Glutamatergic neuron (in vitro differentiated cells): ENCODE data around the gene IGFBP5. TPM values are rescaled to one million over a fixed set of nuclear protein-coding genes. Genes with fewer than 3 reads are reported as not detected.

Experiments
- DNase-seq: peaks from one replicate; pipeline ENCODE4 v3.0.0; 2022
- H3K27ac Mint-ChIP-seq: one replicate; pipeline ENCODE4 v1.8.0; 2020; ENCODE audit warnings: mild to moderate bottlenecking, mixed read lengths, inconsistent platforms; ENCODE audit not compliant: unreplicated experiment
- H3K27me3 Mint-ChIP-seq: one replicate; pipeline ENCODE4 v1.8.0; 2020; ENCODE audit warnings: mild to moderate bottlenecking, moderate library complexity, mixed read lengths, inconsistent platforms; ENCODE audit not compliant: unreplicated experiment
- H3K36me3 Mint-ChIP-seq: one replicate; pipeline ENCODE4 v1.8.0; 2020; ENCODE audit warnings: mild to moderate bottlenecking, mixed read lengths, inconsistent platforms; ENCODE audit not compliant: unreplicated experiment
- H3K4me1 Mint-ChIP-seq: one replicate; pipeline ENCODE4 v1.8.0; 2020; ENCODE audit warnings: mild to moderate bottlenecking, low read depth, mixed read lengths, inconsistent platforms; ENCODE audit not compliant: unreplicated experiment
- H3K4me3 Mint-ChIP-seq: one replicate; pipeline ENCODE4 v1.8.0; 2020; ENCODE audit warnings: mild to moderate bottlenecking, mixed read lengths, inconsistent platforms; ENCODE audit not compliant: unreplicated experiment
- H3K9me3 Mint-ChIP-seq: one replicate; pipeline ENCODE4 v1.8.0; 2020; ENCODE audit warnings: mild to moderate bottlenecking, moderate library complexity, mixed read lengths, inconsistent platforms; ENCODE audit not compliant: unreplicated experiment
- total RNA-seq: library from RNA; stranded (reverse); fragmentation: NEBNext Ultra II Directional; extraction: Animal tissue kit (Norgen Biotek cat#: 25700); gene quantifications from one replicate; pipeline ENCODE4 v1.2.1, GENCODE V29; 2021; ENCODE audit not compliant: unreplicated experiment
- TF ChIP-seq, protein P1 (sequence below): fragments of 200-600 bp; sonication (generic); IDR thresholded peaks from one replicate; pipeline ENCODE4 v1.5.0; 2021; ENCODE audit not compliant: partially characterized antibody, unreplicated experiment

The IGFBP5 gene
- total RNA-seq, 1 donor from 2014 or later, result 0.51 TPM

DNA sequence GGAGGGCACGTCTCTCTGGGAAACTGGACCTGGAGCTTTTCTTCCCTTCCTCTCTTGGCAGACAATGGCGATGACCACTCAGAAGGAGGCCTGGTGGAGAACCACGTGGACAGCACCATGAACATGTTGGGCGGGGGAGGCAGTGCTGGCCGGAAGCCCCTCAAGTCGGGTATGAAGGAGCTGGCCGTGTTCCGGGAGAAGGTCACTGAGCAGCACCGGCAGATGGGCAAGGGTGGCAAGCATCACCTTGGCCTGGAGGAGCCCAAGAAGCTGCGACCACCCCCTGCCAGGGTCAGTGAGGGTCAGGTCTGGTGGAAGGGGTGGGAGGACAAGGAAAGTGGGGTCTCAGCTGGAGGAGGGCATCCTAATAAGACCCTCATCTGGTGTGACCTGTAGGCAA is 34.9 kb downstream of the IGFBP5 start:
- Mint-ChIP-seq H3K36me3 (no peaks in the 10 kb centered on the region), H3K9me3 (peaks cover 4% of the 10 kb centered on the region), H3K27me3 (peaks cover 2% of the 10 kb centered on the region), H3K27ac (no peak overlapping the region), H3K4me1 (peaks cover 30% of the 10 kb centered on the region), H3K4me3 (no peak overlapping the region)
- no peak for DNase-seq
- TF ChIP-seq, protein P1, sequence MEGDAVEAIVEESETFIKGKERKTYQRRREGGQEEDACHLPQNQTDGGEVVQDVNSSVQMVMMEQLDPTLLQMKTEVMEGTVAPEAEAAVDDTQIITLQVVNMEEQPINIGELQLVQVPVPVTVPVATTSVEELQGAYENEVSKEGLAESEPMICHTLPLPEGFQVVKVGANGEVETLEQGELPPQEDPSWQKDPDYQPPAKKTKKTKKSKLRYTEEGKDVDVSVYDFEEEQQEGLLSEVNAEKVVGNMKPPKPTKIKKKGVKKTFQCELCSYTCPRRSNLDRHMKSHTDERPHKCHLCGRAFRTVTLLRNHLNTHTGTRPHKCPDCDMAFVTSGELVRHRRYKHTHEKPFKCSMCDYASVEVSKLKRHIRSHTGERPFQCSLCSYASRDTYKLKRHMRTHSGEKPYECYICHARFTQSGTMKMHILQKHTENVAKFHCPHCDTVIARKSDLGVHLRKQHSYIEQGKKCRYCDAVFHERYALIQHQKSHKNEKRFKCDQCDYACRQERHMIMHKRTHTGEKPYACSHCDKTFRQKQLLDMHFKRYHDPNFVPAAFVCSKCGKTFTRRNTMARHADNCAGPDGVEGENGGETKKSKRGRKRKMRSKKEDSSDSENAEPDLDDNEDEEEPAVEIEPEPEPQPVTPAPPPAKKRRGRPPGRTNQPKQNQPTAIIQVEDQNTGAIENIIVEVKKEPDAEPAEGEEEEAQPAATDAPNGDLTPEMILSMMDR, result no peak

DNA sequence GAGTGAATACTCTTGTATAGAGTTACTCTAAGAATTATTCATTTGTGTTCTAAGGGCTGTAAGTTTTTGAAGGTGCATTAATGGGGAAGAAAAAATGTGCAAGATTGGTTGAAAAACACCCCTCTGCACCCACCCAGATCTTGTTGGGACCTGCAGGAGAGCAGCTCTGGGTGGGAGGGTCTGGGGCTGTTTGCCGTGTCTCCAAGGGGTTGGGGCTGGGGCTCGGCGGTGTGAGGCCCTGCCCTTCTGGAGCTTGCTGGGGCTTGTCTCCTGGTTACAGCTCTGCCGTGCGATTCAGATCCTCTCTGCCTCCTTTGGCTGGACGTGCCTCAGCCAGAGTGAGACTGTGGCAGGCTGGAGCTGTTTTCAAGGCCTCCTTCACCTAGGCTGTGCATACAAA is 36.1 kb downstream of the IGFBP5 start:
- TF ChIP-seq, protein P1, result no peak
- Mint-ChIP-seq H3K27ac (no peak overlapping the region), H3K9me3 (peaks cover 4% of the 10 kb centered on the region), H3K27me3 (no peaks in the 10 kb centered on the region), H3K4me3 (no peak overlapping the region), H3K4me1 (peaks cover 24% of the 10 kb centered on the region), H3K36me3 (no peaks in the 10 kb centered on the region)
- DNase-seq, result no peak

DNA sequence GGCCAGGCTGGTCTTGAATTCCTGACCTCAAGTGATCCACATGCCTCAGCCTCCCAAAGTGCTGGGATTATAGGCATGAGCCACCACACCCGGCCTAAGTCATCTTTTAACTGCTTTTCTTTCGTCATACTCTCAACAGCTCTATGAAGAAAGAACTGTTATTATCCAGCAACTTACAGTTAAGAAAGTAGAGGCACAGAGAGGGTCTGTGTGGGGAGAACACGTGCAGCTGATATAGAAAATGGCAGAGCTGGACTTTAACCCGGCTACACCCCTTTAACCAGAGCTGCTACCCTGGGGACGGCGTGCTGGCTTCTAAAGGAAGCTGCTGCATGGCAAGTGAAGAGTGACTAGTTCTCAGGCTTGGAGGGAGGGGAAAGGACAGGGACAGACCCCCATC is 36.6 kb downstream of the IGFBP5 start:
- Mint-ChIP-seq H3K4me1 (peaks cover 24% of the 10 kb centered on the region), H3K4me3 (no peak overlapping the region), H3K36me3 (no peaks in the 10 kb centered on the region), H3K9me3 (peaks cover 4% of the 10 kb centered on the region), H3K27ac (no peak overlapping the region), H3K27me3 (no peaks in the 10 kb centered on the region)
- TF ChIP-seq, protein P1, result no peak
- DNase-seq, result no peak

DNA sequence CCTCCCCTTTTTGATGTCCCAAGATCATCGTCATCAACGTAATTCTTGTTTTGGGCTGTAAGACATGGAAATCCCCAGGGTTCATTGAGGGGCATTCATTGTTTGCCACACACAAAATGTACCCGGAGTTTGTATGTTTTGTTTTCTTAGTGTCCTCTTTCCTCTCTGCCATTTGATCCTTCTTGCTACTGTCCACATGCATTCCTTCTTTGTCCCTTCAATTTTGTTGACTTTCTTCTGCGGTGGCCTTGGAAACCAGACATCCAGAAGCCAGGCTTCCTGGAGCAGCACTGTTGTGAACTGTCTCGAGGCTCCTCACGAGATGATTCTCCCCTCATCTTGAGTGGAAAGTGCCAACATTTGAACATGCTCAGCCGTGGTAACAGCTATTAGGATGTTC is 37.4 kb downstream of the IGFBP5 start:
- no peaks in the 10 kb centered on the region for H3K36me3 Mint-ChIP-seq
- no peak overlapping the region for H3K27ac Mint-ChIP-seq
- DNase-seq, result no peak

DNA sequence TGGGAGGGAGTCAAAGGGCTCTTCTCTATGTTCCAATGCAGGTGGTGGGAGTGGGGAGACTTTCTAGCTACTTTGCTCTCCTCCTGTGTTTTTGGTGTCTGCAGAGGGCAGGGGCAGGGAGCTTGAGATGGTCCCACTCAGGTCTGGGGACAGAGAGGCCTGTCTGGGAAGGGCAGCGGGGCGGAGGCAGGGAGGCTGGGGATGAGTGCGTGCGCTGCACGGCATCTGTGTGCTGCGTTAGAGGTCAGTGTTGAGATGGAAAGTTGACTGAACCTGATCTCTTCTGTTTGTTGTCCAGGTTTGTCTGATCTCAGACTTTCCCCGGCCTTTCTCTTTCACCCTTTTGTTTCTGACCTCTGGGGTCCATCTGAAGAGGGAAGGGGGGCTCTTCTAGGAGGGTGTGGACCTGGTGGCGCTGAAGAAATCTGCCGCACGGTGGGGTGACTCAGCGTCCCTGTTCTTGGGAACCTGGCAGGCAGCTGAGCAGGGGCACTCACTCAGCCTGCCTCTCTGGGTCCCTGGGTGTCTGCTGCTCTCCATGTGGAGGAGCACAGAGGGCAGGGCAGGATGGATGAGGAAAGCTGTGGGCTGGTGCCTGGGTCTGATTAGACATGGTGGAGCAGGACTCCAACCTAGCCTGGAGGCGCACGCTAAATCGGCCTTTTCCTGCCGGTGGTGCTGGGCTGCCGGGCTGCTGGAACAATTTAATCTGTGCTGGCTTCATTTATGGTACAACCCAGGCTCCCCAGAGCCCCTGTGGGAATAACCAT is 38.1 kb downstream of the IGFBP5 start:
- TF ChIP-seq, protein P1, result no peak
- peak overlapping the region; percentile 33 for H3K27ac Mint-ChIP-seq
- peaks cover 4% of the 10 kb centered on the region for H3K9me3 Mint-ChIP-seq
- DNase-seq, result no peak
- H3K4me1 Mint-ChIP-seq, result peaks cover 24% of the 10 kb centered on the region
- no peak overlapping the region for H3K4me3 Mint-ChIP-seq
- no peaks in the 10 kb centered on the region for H3K27me3 Mint-ChIP-seq
- no peaks in the 10 kb centered on the region for H3K36me3 Mint-ChIP-seq

More for the DNA sequence above, 37.4 kb downstream of the IGFBP5 start:
- Mint-ChIP-seq H3K27me3 (no peaks in the 10 kb centered on the region), H3K9me3 (peaks cover 4% of the 10 kb centered on the region), H3K4me1 (peaks cover 24% of the 10 kb centered on the region), H3K4me3 (peak overlapping the region; percentile 30)
- TF ChIP-seq, protein P1, result no peak
